T-helper 1 cell treated with Interleukin-12 subunit alpha and Interleukin-12 subunit beta and Interleukin-4 antibody, amounts not matched to agents 30 ng/mL and 1 ng/mL, for 36 hours (primary cell): ENCODE data around the gene JMJD7. TPM values are rescaled to one million over a fixed set of nuclear protein-coding genes. Genes with fewer than 3 reads are reported as not detected.

Experiments used
- intact Hi-C: fragments of 100-400 bp; cut with micrococcal nuclease; formaldehyde crosslinking; loops from one replicate; pipeline ENCODE4 v1.15.1; 2024
- total RNA-seq: library from RNA; stranded (reverse); gene quantifications from 2 replicates; pipeline ENCODE4 v1.2.3, GENCODE V29; 2022

The JMJD7 gene
- total RNA-seq, 1 donor from 2014 or later, result 26.4 TPM

DNA sequence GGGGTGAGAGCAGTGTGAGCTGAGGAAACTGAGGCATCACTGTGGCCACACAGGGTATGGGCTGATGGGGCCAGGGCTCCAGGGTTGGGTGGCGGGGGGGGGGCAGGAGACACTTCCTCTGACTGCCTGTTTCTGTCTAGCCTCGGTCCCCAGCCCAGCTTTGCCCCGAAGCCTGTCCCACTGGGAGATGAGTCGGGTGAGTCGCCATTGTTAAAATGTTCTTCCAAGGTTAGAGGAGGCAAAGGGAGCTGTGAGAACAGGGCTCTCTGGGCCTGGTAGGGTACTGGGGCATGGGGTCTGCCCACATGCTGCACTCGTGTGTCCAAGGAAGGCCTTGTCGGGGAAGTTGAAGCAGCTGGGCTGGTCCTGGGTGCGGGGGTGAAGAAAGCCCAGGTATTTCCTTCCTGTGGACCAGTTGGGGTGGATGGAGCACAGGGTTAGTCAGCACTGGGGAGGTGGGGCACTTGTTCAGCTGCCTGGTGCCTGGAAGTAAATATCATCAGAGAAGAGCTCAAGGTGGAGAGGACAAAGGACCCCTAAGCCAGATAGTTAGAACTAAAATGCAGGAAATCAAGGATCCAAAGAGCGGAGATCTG is 8.3 kb upstream of the JMJD7 start:
- intact Hi-C loops, result loop anchor here (10.0 kb wide), 2 partner anchors 535 to 915 kb away; partner anchors contain the start of gene CDAN1

- intact Hi-C loops, result loop anchor here (10.0 kb wide), 2 partner anchors 536 to 914 kb away; partner anchors contain the start of gene CDAN1
These were observed 7.0 kb upstream of the JMJD7 start for GRCh38 chr15:41820791-41821423.

DNA sequence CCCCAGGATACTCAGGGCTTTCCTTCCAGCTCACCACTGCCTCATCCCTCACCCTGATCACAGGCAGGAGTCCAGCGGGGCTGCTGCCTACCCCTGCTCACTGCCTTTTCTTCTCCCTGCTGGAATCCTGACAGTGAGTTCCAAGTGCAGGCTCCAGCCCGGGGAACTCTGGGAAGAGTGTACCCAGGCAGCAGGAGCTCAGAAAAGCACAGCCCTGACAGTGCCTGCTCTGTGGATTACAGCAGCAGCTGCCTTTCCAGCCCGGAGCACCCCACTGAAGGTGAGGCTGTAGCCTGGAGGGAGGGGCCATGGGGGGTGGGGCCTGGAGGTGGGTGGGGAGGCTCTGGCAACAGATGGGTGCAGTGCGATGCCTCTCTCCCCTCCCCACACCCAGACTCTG is 6.1 kb upstream of the JMJD7 start:
- intact Hi-C loops, result loop anchor here (10.0 kb wide), 2 partner anchors 537 to 913 kb away; partner anchors contain the start of gene CDAN1

GRCh38 chr15:41822471-41822870 is 5.4 kb upstream of the JMJD7 start:
- intact Hi-C loops, result loop anchor here (10.0 kb wide), 2 partner anchors 538 to 912 kb away; partner anchors contain the start of gene CDAN1

- intact Hi-C loops, result loop anchor here (10.0 kb wide), 2 partner anchors 538 to 912 kb away; partner anchors contain the start of gene CDAN1
These were observed 4.9 kb upstream of the JMJD7 start for GRCh38 chr15:41822957-41823356.

GRCh38 chr15:41823502-41823901 is 4.4 kb upstream of the JMJD7 start:
- intact Hi-C loops, result loop anchor here (10.0 kb wide), 2 partner anchors 539 to 911 kb away; partner anchors contain the start of gene CDAN1

DNA sequence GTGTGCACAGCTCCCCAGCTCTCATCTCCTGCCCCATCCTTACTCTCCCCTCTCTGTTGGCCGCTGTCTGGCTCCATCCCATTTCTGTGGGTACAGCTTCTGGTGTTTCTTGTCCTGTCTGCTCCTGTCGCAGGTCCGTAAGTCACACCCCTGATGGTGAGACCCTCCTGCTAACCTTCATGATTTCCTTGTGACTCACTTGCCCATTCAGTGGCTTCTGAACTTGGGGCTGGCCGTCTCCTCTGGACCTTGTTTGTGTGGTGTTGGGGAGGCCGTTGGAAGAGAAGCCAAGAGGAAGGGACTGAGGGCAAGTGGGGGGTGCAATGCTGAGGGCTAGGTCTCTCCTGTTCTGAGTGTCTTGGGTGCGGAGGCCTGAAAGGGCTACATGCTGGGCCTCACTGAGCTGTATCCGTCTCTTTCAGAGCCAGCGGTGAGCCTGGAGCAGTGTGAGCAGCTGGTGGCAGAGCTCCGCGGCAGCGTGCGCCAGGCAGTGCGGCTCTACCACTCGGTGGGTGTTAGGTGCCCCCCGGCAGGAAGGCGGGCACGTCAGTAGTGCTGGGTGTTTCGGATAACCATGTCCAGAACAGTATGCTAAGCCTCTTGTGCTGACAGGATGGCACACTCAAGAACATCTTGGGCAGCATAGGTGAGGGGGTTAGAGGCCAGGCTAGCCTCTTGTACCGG is 3.7 kb upstream of the JMJD7 start:
- intact Hi-C loops, result loop anchor here (10.0 kb wide), 2 partner anchors 539 to 911 kb away; partner anchors contain the start of gene CDAN1

DNA sequence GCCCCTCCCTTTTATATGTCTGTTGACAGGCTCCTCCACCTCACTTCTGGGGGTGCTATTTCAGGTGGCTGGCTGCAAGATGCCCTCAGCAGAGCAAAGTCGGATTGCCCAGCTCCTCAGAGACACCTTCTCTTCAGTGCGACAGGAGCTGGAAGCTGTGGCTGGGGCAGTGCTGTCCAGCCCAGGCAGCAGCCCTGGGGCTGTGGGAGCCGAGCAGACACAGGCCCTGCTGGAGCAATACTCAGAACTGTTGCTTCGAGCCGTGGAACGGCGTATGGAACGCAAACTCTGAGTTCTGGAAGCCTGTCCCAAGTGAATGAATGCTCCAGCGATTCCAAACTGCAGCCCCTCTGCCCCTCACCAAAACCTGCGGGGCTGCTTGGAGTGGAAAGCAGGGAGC is 2.7 kb upstream of the JMJD7 start:
- intact Hi-C loops, result loop anchor here (5.0 to 10.0 kb wide), 5 partner anchors 232 to 910 kb away; partner anchors contain the start of genes CDAN1, ITPKA and TYRO3

DNA sequence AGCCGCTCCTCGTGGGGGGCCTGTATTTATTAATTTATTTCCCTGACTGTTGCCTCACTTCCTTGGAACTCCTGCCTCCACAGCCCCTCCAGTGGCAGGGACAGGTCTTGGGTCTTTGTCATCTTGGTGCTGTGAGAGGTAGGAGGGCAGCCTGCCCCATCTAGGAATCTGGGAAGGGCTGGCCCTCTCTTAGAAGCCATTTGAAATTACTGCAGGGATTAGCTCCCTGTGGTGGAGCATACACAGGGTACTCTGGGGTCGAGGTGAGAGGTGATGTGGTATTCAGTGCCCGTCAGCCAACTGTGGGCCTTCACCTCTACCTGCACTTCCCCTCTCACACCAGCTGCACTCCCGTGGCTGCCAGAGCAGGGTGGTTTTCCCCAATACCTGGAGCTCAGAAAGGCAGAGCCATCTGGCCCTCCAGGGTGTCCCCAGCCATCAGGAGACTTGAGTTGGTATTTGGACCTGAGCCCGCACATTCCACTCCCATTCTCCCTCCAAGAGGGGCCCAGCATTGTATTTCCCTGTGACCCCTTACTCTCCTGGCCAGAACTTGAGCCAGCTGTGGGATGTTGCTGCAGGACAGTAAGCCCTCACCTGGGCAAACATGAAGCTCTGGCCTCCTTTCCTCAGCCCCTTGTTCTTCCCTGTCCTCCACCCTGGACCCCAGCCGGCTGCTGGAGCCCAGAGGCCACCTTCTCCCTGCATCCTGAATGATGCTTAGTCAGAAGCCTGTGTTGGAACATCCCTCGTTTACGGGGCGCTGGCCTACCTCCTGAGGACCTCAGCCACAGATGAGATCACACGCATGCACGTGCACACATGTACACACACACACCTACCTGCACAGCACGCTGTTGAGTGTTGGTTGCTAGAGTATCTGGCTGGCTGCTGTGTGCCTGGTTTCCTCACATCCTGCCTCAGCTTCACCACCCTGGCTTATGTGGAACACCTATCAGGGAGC is 2.0 kb upstream of the JMJD7 start:
- intact Hi-C loops, result loop anchor here (2.0 to 10.0 kb wide), 6 partner anchors 231 to 909 kb away; partner anchors contain the start of genes CDAN1, CHAC1, ITPKA and TYRO3

DNA sequence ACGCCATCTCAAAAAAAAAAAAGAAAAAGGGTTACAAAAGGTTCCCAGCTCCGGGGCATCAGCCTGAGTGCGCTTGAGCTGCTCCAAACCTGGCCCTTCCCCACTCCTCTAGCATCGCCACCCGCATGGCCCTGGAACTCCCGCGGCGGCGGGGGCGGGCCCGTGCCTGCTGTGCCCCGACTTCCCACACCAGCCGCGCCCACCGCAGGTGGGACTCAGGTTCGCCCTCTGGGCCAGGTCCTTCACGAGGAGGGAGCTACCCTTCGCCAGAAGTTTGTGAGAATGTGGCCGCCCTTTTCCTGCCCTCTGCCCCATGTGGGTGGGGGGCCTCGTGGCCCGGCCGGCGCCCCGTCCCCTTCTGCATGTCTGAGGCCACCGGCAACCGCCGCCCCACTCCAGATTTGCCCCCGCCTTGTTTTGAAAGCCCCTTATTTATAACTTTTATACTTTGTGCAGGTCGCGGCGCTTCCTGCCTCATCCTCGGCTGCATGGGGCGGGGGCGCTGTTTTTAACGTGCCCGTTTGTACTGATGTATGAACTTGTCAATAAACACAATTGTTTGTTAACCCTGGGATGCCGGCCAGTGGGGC is 507 bp upstream of the JMJD7 start:
- intact Hi-C loops, result loop anchor here (2.0 to 10.0 kb wide), 6 partner anchors 230 to 907 kb away; partner anchors contain the start of genes CDAN1, CHAC1, ITPKA and TYRO3

DNA sequence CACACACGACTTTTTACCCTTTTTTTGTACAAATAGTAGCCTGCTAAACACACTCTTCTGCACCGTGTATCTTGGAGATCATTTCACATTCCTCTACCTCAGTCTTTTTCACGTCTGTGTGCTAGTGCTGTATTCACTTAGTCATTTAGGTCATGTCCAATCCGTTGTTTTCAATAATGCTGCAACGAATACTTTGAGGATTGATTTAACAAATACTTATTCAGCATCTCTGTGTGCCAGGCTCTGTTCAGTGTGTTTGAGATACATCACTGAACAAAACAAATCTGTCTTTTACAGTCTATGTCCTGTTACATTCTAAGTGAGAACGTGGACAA is 882 bp downstream of the JMJD7 start:
- intact Hi-C loops, result loop anchor here (1.0 to 10.0 kb wide), 12 partner anchors 17 to 906 kb away; partner anchors contain the start of genes CDAN1, EHD4, INO80 and ITPKA

DNA sequence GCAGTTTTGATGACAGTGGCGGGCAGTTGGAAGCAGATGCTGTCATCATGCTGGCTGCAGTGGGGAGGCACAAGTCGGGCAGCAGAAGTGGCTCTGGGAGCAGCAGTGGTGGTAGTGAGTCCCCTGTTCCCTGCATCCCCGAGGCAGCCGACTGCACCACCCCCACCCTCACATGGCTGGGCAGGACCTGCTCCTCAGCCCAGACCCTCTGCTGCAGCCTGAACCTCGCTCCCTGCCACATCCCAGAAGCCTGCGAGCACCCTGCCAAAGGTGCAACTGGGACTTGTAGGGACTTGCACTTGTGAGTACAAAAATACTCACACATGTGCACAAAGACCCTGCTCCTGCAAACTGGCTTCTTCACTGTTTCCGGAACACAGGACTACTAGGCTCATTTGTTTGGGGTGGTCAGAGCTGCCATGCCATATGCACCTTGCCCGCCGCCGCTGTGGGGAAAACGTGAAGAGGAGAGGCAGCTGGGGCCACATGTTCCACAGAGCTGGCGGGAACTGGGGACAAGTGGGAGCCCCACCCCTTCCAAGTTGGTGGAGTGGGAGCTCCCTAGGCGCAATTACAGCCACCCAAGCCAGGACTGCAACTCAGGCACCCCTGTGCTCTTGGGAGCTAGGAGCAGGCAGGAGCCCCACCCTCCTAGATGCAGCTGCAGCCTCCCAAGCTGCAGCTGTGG is 2.2 kb downstream of the JMJD7 start:
- intact Hi-C loops, result loop anchor here (2.0 to 10.0 kb wide), 8 partner anchors 41 to 905 kb away; partner anchors contain the start of genes CDAN1, ITPKA, RTF1 and SPTBN5

GRCh38 chr15:41831291-41831690 is 3.4 kb downstream of the JMJD7 start:
- intact Hi-C loops, result loop anchor here (1.0 to 2.0 kb wide), 2 partner anchors 40 to 171 kb away; partner anchors contain the start of gene MGA

DNA sequence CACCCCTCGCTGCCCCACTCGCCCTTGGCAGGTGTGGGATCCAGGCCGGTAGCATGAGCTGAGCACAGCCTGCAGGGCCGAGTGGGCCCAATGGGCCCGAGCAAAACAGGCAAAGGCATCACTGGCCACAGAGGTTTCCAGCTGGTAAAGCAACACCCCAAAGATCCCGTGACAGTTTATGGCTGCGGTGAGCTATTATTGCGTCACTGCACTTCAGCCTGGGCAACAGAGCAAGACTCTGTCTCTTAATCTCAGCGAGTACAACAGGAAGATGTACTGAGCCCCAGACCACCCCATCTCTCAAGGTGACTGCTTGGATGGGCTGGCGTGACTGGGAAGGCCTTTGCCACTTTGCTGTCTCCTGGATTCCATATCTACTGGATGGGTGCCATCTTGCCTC is 4.3 kb downstream of the JMJD7 start:
- intact Hi-C loops, result no loop called here

- intact Hi-C loops, result no loop called here
These were observed 5.0 kb downstream of the JMJD7 start for GRCh38 chr15:41832875-41833274.

- intact Hi-C loops, result no loop called here
These were observed 6.2 kb downstream of the JMJD7 start for GRCh38 chr15:41834096-41834495.

GRCh38 chr15:41836073-41836472 is 8.2 kb downstream of the JMJD7 start:
- intact Hi-C loops, result no loop called here

- intact Hi-C loops, result no loop called here
These were observed 9.0 kb downstream of the JMJD7 start for GRCh38 chr15:41836713-41837454.
